B cell (primary cell): Measurements from ENCODE around the gene NELL2. TPM values are rescaled to one million over a fixed set of nuclear protein-coding genes. Genes with fewer than 3 reads are reported as not detected.

Source experiments
- ATAC-seq: fragments of 200-7000 bp; cut with Tn5 transposase; one replicate; pipeline ENCODE4 v1.10.0; 2021; ENCODE audit warnings: low read depth, mild to moderate bottlenecking, moderate number of reproducible peaks, moderate library complexity
- CTCF ChIA-PET: fragments of 350-600 bp; sonication (Branson Sonifier 250); formaldehyde crosslinking; loops from one replicate; lab custom pipeline; 2021; ENCODE audit warnings: antibody characterized with exemption, inconsistent platforms; lab: Charles Lee
- POLR2A ChIA-PET: fragments of 350-600 bp; sonication (Branson Sonifier 250); formaldehyde crosslinking; loops from one replicate; lab custom pipeline; 2021; ENCODE audit warnings: antibody characterized with exemption; lab: Charles Lee
- DNase-seq: peaks from one replicate; pipeline ENCODE4 v3.0.0; 2013
- H2AFZ ChIP-seq: 2 replicates; pipeline ENCODE4 v1.6.1; 2012; ENCODE audit warnings: mild to moderate bottlenecking, low read depth, low read length; ENCODE audit not compliant: insufficient read depth, poor library complexity, severe bottlenecking
- H3K27ac ChIP-seq, 2 donors: 1 replicate in 1 of 2; 2 replicates in 1 of 2; pipeline ENCODE4 v1.5.1; 2012 to 2013; ENCODE audit warnings: low read length in 2 of 2, mild to moderate bottlenecking in 2 of 2, moderate library complexity in 1 of 2
- H3K27me3 ChIP-seq, 4 experiments: fragments of 200-600 bp in 1 of 4; sonication (generic) in 1 of 4; replicated peaks in 1 of 4; 1 replicate in 2 of 4; 2 replicates in 2 of 4; pipeline versions ENCODE4 v1.6.1 to v1.7.0; 2013 to 2016; ENCODE audit warnings: low read length in 3 of 4, mild to moderate bottlenecking in 2 of 4, mixed read lengths in 1 of 4, moderate library complexity in 1 of 4; ENCODE audit not compliant: insufficient read depth in 4 of 4, control insufficient read depth in 3 of 4; ENCODE audit errors: control extremely low read depth in 1 of 4
- H3K36me3 ChIP-seq, 2 experiments: replicated peaks in 1 of 2; 1 replicate in 1 of 2; 2 replicates in 1 of 2; pipeline versions ENCODE4 v1.6.1 to v1.7.1; 2013; ENCODE audit warnings: low read length in 1 of 2; ENCODE audit not compliant: insufficient read depth in 2 of 2, control insufficient read depth in 1 of 2; ENCODE audit errors: control extremely low read depth in 1 of 2, extremely low read depth in 1 of 2
- H3K4me1 ChIP-seq, 2 donors: fragments of 200-600 bp in 1 of 2; sonication (generic) in 1 of 2; 1 replicate in 1 of 2; 2 replicates in 1 of 2; pipeline versions ENCODE4 v1.5.1 to v1.6.1; 2013 to 2017; ENCODE audit warnings: low read length in 2 of 2; ENCODE audit not compliant: control insufficient read depth in 2 of 2, insufficient read depth in 2 of 2
- H3K4me2 ChIP-seq: replicated peaks from 2 replicates; pipeline ENCODE3; 2012; ENCODE audit warnings: mild to moderate bottlenecking, low read depth, low read length; ENCODE audit not compliant: poor library complexity, severe bottlenecking
- H3K4me3 ChIP-seq, 5 experiments: fragments of 200-600 bp in 1 of 5; sonication (generic) in 1 of 5; 1 replicate in 3 of 5; 2 replicates in 2 of 5; pipeline versions ENCODE4 v1.5.1 to v1.7.0; 2011 to 2016; ENCODE audit warnings: low read length in 4 of 5, mild to moderate bottlenecking in 4 of 5, low read depth in 2 of 5, control low read depth in 1 of 5, moderate library complexity in 1 of 5; ENCODE audit not compliant: insufficient read depth in 1 of 5; ENCODE audit errors: control extremely low read depth in 1 of 5, extremely low read depth in 1 of 5
- H3K79me2 ChIP-seq: fragments of 200-600 bp; sonication (generic); one replicate; pipeline ENCODE4 v1.6.0; 2016; ENCODE audit warnings: low read length; ENCODE audit not compliant: control insufficient read depth, insufficient read depth
- H3K9ac ChIP-seq: fragments of 200-600 bp; sonication (generic); 2 replicates; pipeline ENCODE4 v1.6.1; 2017; ENCODE audit warnings: mild to moderate bottlenecking, low read length, moderate library complexity
- H3K9me3 ChIP-seq, 3 donors: one replicate each; pipeline versions ENCODE4 v1.6.1 to v1.7.1; 2013; ENCODE audit warnings: low read length in 2 of 3; ENCODE audit not compliant: control insufficient read depth in 2 of 3, insufficient read depth in 1 of 3; ENCODE audit errors: control extremely low read depth in 1 of 3
- H4K20me1 ChIP-seq: 2 replicates; pipeline ENCODE4 v1.6.0; 2012; ENCODE audit warnings: mild to moderate bottlenecking, low read length; ENCODE audit not compliant: insufficient read depth, control insufficient read depth, poor library complexity, severe bottlenecking
- H3K27ac Mint-ChIP-seq: one replicate; pipeline ENCODE4 v1.8.0; 2021; ENCODE audit warnings: mixed read lengths
- H3K27me3 Mint-ChIP-seq: one replicate; pipeline ENCODE4 v1.8.0; 2021; ENCODE audit warnings: mixed read lengths
- H3K4me1 Mint-ChIP-seq: one replicate; pipeline ENCODE4 v1.8.0; 2021; ENCODE audit warnings: mixed read lengths
- H3K4me3 Mint-ChIP-seq: one replicate; pipeline ENCODE4 v1.8.0; 2021; ENCODE audit warnings: mixed read lengths
- H3K9me3 Mint-ChIP-seq: one replicate; pipeline ENCODE4 v1.8.0; 2022; ENCODE audit warnings: mixed read lengths; ENCODE audit not compliant: insufficient read depth
- CTCF ChIP-seq: fragments of 200-600 bp; IDR thresholded peaks from one replicate; pipeline ENCODE4 v1.8.0; 2022; ENCODE audit warnings: antibody characterized with exemption, mild to moderate bottlenecking
- EZH2 ChIP-seq: IDR thresholded peaks from 2 replicates; pipeline ENCODE4 v1.6.1; 2012; ENCODE audit warnings: borderline replicate concordance, low read depth, mild to moderate bottlenecking, moderate library complexity, low read length; ENCODE audit not compliant: insufficient read depth, poor library complexity, severe bottlenecking
- WGBS: methylation state at CpG from one replicate; pipeline ENCODE4 v1.1.5; 2013; ENCODE audit warnings: missing lambda C conversion rate; ENCODE audit not compliant: insufficient coverage; 5-methylcytosine and 5-hydroxymethylcytosine counted together
- intact Hi-C: fragments of 100-400 bp; cut with micrococcal nuclease; formaldehyde crosslinking; loops from one replicate; pipeline ENCODE4 v1.10.0; 2022
- polyA plus RNA-seq: library from polyadenylated mRNA; depleted of rRNA; stranded (reverse); fragments of >200 nt; gene quantifications from 2 replicates; pipeline ENCODE4 v1.2.3, GENCODE V29; 2012
- total RNA-seq, 2 donors: library from RNA; stranded (reverse); fragments of 120-200 nt in 1 of 2; gene quantifications; 1 replicate in 1 of 2; 2 replicates in 1 of 2; pipeline versions ENCODE4 v1.2.3 to v1.2.4, GENCODE V29; 2013 to 2022

NELL2 gene
- total and polyA plus RNA-seq, 2 donors (not counting 1 experiment from before 2014, with no cell fraction given), result 0.22 TPM; not detected in 1

- WGBS, result 3% methylated on average over 23 of the region's 27 CpGs
- Mint-ChIP-seq H3K4me3 (peak overlapping the region; percentile 87), H3K27me3 (peaks cover 59% of the 10 kb centered on the region), H3K9me3 (peaks cover 9% of the 10 kb centered on the region), H3K27ac (no peak overlapping the region), H3K4me1 (peaks cover 17% of the 10 kb centered on the region)
- Histone ChIP-seq H3K4me3 (peak overlapping the region in 4 of 5 experiments; percentile 8 to 63 (median 40)), H3K9me3 (peaks cover 0 to 11% (median under 1%) of the 10 kb centered on the region in 3 donors), H3K27me3 (peaks cover 0 to 35% (median 32%) of the 10 kb centered on the region in 4 experiments), H4K20me1 (no peaks in the 10 kb centered on the region), H3K4me1 (peaks cover 18 to 19% of the 10 kb centered on the region in 2 donors), H3K79me2 (no peaks in the 10 kb centered on the region), H3K9ac (peak overlapping the region; percentile 55), H3K36me3 (no peaks in the 10 kb centered on the region), H3K27ac (no peak overlapping the region), H2AFZ (peak overlapping the region; percentile 66), H3K4me2 (peak overlapping the region; percentile 77)
- POLR2A ChIA-PET, result no interaction called here
- ATAC-seq (peak; percentile 21), DNase-seq (no peak)
- intact Hi-C loops, result loop anchor here (2.0 kb wide), 1 partner anchor 99 kb away; no protein-coding TSS in a partner anchor
- TF ChIP-seq CTCF (no peak), EZH2 (no peak)
- CTCF ChIA-PET, result interaction anchor here (0.7 to 2.9 kb wide), 3 partner anchors 63 to 101 kb away, joined by 3 to 11 read pairs (median 8); no protein-coding TSS in a partner anchor
These were observed 630 bp downstream of the NELL2 start for GRCh38 chr12:44875417-44875953.

- Mint-ChIP-seq H3K9me3 (peaks cover 6% of the 10 kb centered on the region), H3K27ac (no peak overlapping the region), H3K4me3 (peak overlapping the region; percentile 87), H3K4me1 (peaks cover 17% of the 10 kb centered on the region), H3K27me3 (peaks cover 64% of the 10 kb centered on the region)
- DNase-seq, result peak; percentile 27
- Histone ChIP-seq H3K79me2 (no peaks in the 10 kb centered on the region), H4K20me1 (no peaks in the 10 kb centered on the region), H3K9me3 (peaks cover 0 to 11% (median 0%) of the 10 kb centered on the region in 3 donors), H3K4me3 (peak overlapping the region in 4 of 5 experiments; percentile 8 to 63 (median 40)), H3K4me2 (peak overlapping the region; percentile 77), H3K4me1 (peaks cover 18 to 19% of the 10 kb centered on the region in 2 donors), H2AFZ (peak overlapping the region; percentile 66), H3K9ac (peak overlapping the region; percentile 55), H3K27me3 (peaks cover 0 to 35% (median 32%) of the 10 kb centered on the region in 4 experiments), H3K36me3 (no peaks in the 10 kb centered on the region), H3K27ac (no peak overlapping the region)
- intact Hi-C loops, result loop anchor here (2.0 kb wide), 1 partner anchor 98 kb away; no protein-coding TSS in a partner anchor
- CTCF ChIA-PET, result interaction anchor here (0.7 to 2.9 kb wide), 3 partner anchors 62 to 100 kb away, joined by 3 to 11 read pairs (median 8); no protein-coding TSS in a partner anchor
- WGBS, result 10% methylated on average over 10 of the region's 12 CpGs
- POLR2A ChIA-PET, result no interaction called here
- no peak for ATAC-seq
- TF ChIP-seq EZH2 (no peak), CTCF (no peak)
These were observed 1.1 kb downstream of the NELL2 start for GRCh38 chr12:44874981-44875416.
